ENCODE measurements around the gene TIMM17A.
"Not testable (repeated sequence)": the region's sequence is repeated elsewhere in the genome, so short reads cannot be mapped to it uniquely, and the experiment has no call there.

The TIMM17A gene

GRCh38 chr1:202016811-202017748, 61.8 kb downstream of the TIMM17A start:
- DNase-seq: no peak

- DNase-seq: no peak
Measured at GRCh38 chr1:202017749-202018467, 62.6 kb downstream of the TIMM17A start.

DNA sequence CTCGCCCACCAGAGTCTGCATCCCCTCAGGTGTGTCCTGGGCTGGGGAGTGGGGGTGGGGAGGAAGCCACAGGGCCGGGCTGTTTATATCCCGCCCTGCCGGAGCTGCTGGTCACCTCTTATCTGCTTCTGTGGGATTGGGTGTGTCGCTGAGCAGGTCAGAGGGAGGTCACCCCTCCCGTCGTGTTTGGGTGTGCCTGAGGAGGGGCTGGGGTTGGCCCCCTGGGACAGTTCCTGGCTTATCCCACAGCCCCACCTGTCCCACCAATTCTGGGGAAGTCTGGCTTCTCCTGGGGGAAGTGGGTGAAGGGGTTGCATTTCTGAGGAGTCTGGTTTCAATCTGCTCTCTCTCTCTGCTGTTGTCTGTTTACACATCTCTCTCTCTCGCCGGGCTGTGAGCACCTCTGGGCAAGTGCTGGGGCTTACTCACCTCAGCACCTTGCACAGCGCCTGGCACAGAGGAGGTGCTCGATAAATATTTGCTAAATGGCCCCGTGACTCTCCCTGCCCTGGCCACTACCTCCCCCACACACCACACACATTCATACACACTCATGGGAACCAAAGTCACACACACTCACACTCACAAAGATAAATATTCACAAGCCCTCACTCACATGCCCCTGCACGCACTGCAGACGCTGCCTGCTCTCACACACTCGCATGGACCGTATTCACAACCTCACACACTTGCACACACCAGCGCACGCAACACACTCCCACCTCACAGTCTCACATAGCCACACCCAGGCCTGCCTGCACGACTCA, 63.3 kb downstream of the TIMM17A start:
- DNase-seq: no peak

GRCh38 chr1:202019235-202019558, 63.9 kb downstream of the TIMM17A start:
- DNase-seq: not testable (repeated sequence)

Data from activated naive CD4-positive, alpha-beta T cell treated with anti-CD3 and anti-CD28 coated beads, Interleukin-2, amount 50 U/mL, for 16 hours (primary cell).